Measurements from ENCODE around the gene FANCI.
A peak's percentile ranks its signal among the peaks of the same experiment; 100 is the strongest.

FANCI gene

DNA sequence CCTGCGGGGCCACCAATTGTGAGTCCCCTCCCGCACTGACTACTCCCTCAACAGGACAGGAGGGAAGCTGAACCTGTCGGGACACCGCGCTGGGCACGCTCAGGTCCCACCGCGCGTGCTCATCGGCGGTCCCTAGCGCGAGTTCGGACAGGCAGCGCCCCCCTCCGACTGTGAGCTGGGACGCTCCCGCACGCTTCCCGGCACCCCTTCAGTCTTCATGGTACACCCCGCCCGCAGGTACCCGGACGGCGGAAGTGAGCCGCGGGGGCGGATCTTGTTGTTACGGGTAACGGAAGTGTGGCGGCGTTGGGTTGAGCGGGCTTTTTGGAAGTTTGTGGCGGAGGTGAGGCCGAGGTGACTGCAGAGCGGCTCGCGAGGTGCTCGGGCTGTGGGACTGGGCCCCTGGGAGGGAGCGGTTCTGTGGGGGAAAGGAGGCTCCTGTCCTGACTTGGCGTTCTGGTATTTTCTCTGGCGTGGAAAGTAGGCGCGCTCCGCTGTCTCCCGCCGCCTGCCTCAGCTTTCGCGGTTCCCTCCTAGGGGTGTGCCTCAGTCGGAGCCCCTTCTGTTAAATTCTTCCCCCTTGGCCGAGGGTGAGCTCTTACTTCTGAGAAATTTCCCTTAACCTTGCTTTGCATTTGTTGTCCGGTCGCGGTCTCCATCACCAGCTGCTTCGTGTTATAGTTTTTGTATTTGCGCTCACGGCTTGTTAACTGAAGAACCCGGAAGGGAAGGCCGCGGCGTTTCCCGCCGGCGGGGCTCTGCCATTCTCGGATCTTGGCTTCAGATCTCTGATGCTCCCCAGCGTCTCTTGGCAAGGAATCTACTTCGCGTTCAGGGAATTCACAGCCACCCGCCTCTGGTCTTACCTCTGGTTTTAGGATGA lies at the start of gene FANCI:
FANCI (plus strand) TSS at position 289 of the 883 bp plus-strand sequence. CDS start 3,669 bp downstream, outside the sequence.
- H3K27ac ChIP-seq (ENCODE audit: low read depth, low read length), result peak within 1 kb of the TSS; percentile 6; the same call in 1 of the 2 replicates
- H3K4me1 ChIP-seq (ENCODE audit: control insufficient read depth, insufficient read depth, low read length), result peaks cover 7% of the 10 kb centered on the region
- peak within 1 kb of the TSS; percentile 88 for H3K9ac ChIP-seq (ENCODE audit: low read length)
- H3K27me3 ChIP-seq (ENCODE audit: control insufficient read depth, insufficient read depth, low read length), result peaks cover 7% of the 10 kb centered on the region; the same call in 1 of the 2 replicates
- H3K4me3 ChIP-seq (ENCODE audit: low read depth, low read length), result peak within 1 kb of the TSS; percentile 90
- H3K9me3 ChIP-seq (ENCODE audit: control insufficient read depth, insufficient read depth, low read depth, low read length), result peaks cover 7% of the 10 kb centered on the region
- H3K36me3 ChIP-seq (ENCODE audit: control insufficient read depth, insufficient read depth, low read length), result peaks cover 20% of the 10 kb centered on the region

- H3K27me3 ChIP-seq (ENCODE audit: control insufficient read depth, insufficient read depth, low read length), result no peaks in the 10 kb centered on the region
- peaks cover 12% of the 10 kb centered on the region for H3K36me3 ChIP-seq (ENCODE audit: control insufficient read depth, insufficient read depth, low read length)
- peaks cover 34% of the 10 kb centered on the region for H3K4me1 ChIP-seq (ENCODE audit: control insufficient read depth, insufficient read depth, low read length)
- no peak overlapping the region for H3K27ac ChIP-seq (ENCODE audit: low read depth, low read length)
- H3K9me3 ChIP-seq (ENCODE audit: control insufficient read depth, insufficient read depth, low read depth, low read length), result no peaks in the 10 kb centered on the region
- no peak overlapping the region for H3K9ac ChIP-seq (ENCODE audit: low read length)
- no peak overlapping the region for H3K4me3 ChIP-seq (ENCODE audit: low read depth, low read length)
Measured at GRCh38 chr15:89194608-89195007, 49.2 kb upstream of the FANCI start.

- peaks cover 7% of the 10 kb centered on the region for H3K36me3 ChIP-seq (ENCODE audit: control insufficient read depth, insufficient read depth, low read length)
- no peaks in the 10 kb centered on the region for H3K9me3 ChIP-seq (ENCODE audit: control insufficient read depth, insufficient read depth, low read depth, low read length)
- H3K9ac ChIP-seq (ENCODE audit: low read length), result no peak overlapping the region
- H3K27me3 ChIP-seq (ENCODE audit: control insufficient read depth, insufficient read depth, low read length), result no peaks in the 10 kb centered on the region
- no peak overlapping the region for H3K4me3 ChIP-seq (ENCODE audit: low read depth, low read length)
- H3K27ac ChIP-seq (ENCODE audit: low read depth, low read length), result no peak overlapping the region
- H3K4me1 ChIP-seq (ENCODE audit: control insufficient read depth, insufficient read depth, low read length), result peaks cover 37% of the 10 kb centered on the region
Measured at GRCh38 chr15:89195836-89196235, 47.9 kb upstream of the FANCI start.

- Histone ChIP-seq H3K27ac (ENCODE audit: low read depth, low read length) (no peak overlapping the region), H3K9me3 (ENCODE audit: control insufficient read depth, insufficient read depth, low read depth, low read length) (no peaks in the 10 kb centered on the region), H3K27me3 (ENCODE audit: control insufficient read depth, insufficient read depth, low read length) (no peaks in the 10 kb centered on the region), H3K36me3 (ENCODE audit: control insufficient read depth, insufficient read depth, low read length) (peaks cover 4% of the 10 kb centered on the region; the same call in 1 of the 2 replicates), H3K9ac (ENCODE audit: low read length) (no peak overlapping the region), H3K4me3 (ENCODE audit: low read depth, low read length) (no peak overlapping the region), H3K4me1 (ENCODE audit: control insufficient read depth, insufficient read depth, low read length) (peaks cover 37% of the 10 kb centered on the region)
Measured at GRCh38 chr15:89196241-89196640, 47.5 kb upstream of the FANCI start.

DNA sequence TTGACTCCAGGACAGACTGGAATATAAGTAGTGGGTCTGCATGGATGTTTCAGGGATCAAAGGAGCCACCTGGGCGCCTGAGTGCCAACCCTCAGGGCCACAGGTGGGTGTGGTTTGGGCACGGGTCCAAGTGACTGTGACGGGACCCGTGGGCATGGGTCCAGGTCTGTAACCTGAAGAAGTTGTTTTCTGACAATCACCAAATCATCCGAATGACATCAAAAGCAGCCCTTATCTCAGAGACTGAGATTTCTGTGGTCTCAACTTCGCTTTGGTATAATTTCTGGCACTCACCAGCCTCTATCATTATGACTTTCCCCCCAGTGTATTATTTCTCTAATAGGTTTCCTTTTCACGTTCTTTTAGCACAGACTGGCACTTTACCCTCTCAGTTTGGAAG lies 46.8 kb upstream of the FANCI start:
- H3K9ac ChIP-seq (ENCODE audit: low read length), result no peak overlapping the region
- no peaks in the 10 kb centered on the region for H3K9me3 ChIP-seq (ENCODE audit: control insufficient read depth, insufficient read depth, low read depth, low read length)
- peaks cover 37% of the 10 kb centered on the region for H3K4me1 ChIP-seq (ENCODE audit: control insufficient read depth, insufficient read depth, low read length)
- H3K4me3 ChIP-seq (ENCODE audit: low read depth, low read length), result no peak overlapping the region
- H3K27ac ChIP-seq (ENCODE audit: low read depth, low read length), result no peak overlapping the region
- peaks cover 4% of the 10 kb centered on the region; the same call in 1 of the 2 replicates for H3K36me3 ChIP-seq (ENCODE audit: control insufficient read depth, insufficient read depth, low read length)
- H3K27me3 ChIP-seq (ENCODE audit: control insufficient read depth, insufficient read depth, low read length), result no peaks in the 10 kb centered on the region

GRCh38 chr15:89197503-89197971 lies 46.2 kb upstream of the FANCI start:
- peaks cover 37% of the 10 kb centered on the region for H3K4me1 ChIP-seq (ENCODE audit: control insufficient read depth, insufficient read depth, low read length)
- no peaks in the 10 kb centered on the region for H3K27me3 ChIP-seq (ENCODE audit: control insufficient read depth, insufficient read depth, low read length)
- H3K36me3 ChIP-seq (ENCODE audit: control insufficient read depth, insufficient read depth, low read length), result peaks cover 4% of the 10 kb centered on the region; the same call in 1 of the 2 replicates
- H3K4me3 ChIP-seq (ENCODE audit: low read depth, low read length), result peak overlapping the region; percentile 9; the same call in 1 of the 2 replicates
- H3K9ac ChIP-seq (ENCODE audit: low read length), result no peak overlapping the region
- peak overlapping the region; percentile 16; the same call in 1 of the 2 replicates for H3K27ac ChIP-seq (ENCODE audit: low read depth, low read length)
- no peaks in the 10 kb centered on the region for H3K9me3 ChIP-seq (ENCODE audit: control insufficient read depth, insufficient read depth, low read depth, low read length)

DNA sequence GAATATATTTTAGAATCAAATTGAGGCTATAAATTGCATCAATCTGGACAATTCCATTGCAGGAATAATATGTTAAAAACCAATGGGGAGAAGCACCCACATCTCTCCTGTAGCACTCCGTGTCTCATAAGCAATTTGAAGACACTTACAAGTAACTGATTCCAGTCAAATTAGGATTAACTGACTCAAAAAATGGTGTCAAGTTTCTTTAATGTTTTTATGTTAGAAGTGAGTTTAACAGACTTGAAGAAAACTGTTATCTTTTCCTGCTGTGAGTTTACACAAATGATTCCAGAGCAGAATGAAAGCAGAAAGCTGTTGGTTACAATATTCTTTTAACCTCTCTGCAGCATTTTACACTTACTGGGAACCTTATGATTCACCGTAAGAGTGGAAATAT lies 45.6 kb upstream of the FANCI start:
- H3K27ac ChIP-seq (ENCODE audit: low read depth, low read length), result no peak overlapping the region
- H3K36me3 ChIP-seq (ENCODE audit: control insufficient read depth, insufficient read depth, low read length), result peaks cover under 1% of the 10 kb centered on the region; the same call in 1 of the 2 replicates
- peaks cover 37% of the 10 kb centered on the region for H3K4me1 ChIP-seq (ENCODE audit: control insufficient read depth, insufficient read depth, low read length)
- no peaks in the 10 kb centered on the region for H3K27me3 ChIP-seq (ENCODE audit: control insufficient read depth, insufficient read depth, low read length)
- H3K4me3 ChIP-seq (ENCODE audit: low read depth, low read length), result no peak overlapping the region
- H3K9me3 ChIP-seq (ENCODE audit: control insufficient read depth, insufficient read depth, low read depth, low read length), result no peaks in the 10 kb centered on the region
- H3K9ac ChIP-seq (ENCODE audit: low read length), result no peak overlapping the region

DNA sequence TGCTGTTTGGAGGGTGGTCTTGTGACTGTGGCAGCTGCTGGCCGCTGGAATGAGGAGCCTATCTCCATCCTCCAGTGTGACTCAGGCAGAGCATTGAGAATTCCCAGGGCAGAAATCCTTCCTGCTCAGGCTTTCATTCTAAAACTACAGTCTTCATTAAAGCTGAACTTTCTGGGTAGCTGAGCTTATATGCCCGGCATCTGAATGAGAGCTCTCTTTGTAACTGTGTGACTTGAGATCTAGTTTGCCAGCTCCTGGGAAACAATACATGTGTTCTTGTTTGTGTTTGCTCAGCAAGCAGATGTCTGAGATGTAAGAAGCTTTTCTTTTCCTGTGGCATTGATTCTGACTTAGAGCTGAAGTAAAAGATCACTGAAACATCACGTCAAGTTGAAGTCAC lies 44.8 kb upstream of the FANCI start:
- Histone ChIP-seq H3K27ac (ENCODE audit: low read depth, low read length) (no peak overlapping the region), H3K27me3 (ENCODE audit: control insufficient read depth, insufficient read depth, low read length) (no peaks in the 10 kb centered on the region), H3K9me3 (ENCODE audit: control insufficient read depth, insufficient read depth, low read depth, low read length) (no peaks in the 10 kb centered on the region), H3K9ac (ENCODE audit: low read length) (no peak overlapping the region), H3K4me3 (ENCODE audit: low read depth, low read length) (no peak overlapping the region), H3K36me3 (ENCODE audit: control insufficient read depth, insufficient read depth, low read length) (no peaks in the 10 kb centered on the region), H3K4me1 (ENCODE audit: control insufficient read depth, insufficient read depth, low read length) (peaks cover 37% of the 10 kb centered on the region)

GRCh38 chr15:89199746-89200145 lies 44.0 kb upstream of the FANCI start:
- Histone ChIP-seq H3K9ac (ENCODE audit: low read length) (no peak overlapping the region), H3K27ac (ENCODE audit: low read depth, low read length) (no peak overlapping the region), H3K9me3 (ENCODE audit: control insufficient read depth, insufficient read depth, low read depth, low read length) (no peaks in the 10 kb centered on the region), H3K27me3 (ENCODE audit: control insufficient read depth, insufficient read depth, low read length) (no peaks in the 10 kb centered on the region), H3K4me3 (ENCODE audit: low read depth, low read length) (no peak overlapping the region), H3K4me1 (ENCODE audit: control insufficient read depth, insufficient read depth, low read length) (peaks cover 37% of the 10 kb centered on the region), H3K36me3 (ENCODE audit: control insufficient read depth, insufficient read depth, low read length) (no peaks in the 10 kb centered on the region)

DNA sequence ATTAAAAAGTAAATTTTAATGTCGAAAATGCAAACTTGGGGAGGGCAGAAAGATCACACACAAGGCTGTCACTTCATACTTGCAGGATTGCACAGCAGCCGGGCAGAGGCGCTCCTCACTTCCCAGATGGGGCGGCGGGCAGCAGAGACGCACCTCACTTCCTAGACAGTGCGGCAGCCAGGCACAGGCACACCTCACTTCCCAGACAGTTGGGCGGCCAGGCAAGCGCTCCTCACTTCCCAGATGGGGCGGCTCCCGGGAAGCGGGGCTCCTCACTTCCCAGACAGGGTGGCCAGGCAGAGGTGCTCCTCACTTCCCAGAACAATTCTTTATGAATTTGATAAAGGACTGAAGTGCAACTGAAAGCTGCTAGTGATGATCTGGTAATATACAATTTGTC lies 43.6 kb upstream of the FANCI start:
- H3K4me1 ChIP-seq (ENCODE audit: control insufficient read depth, insufficient read depth, low read length), result peaks cover 37% of the 10 kb centered on the region
- H3K9ac ChIP-seq (ENCODE audit: low read length), result no peak overlapping the region
- H3K36me3 ChIP-seq (ENCODE audit: control insufficient read depth, insufficient read depth, low read length), result no peaks in the 10 kb centered on the region
- no peak overlapping the region for H3K27ac ChIP-seq (ENCODE audit: low read depth, low read length)
- no peaks in the 10 kb centered on the region for H3K27me3 ChIP-seq (ENCODE audit: control insufficient read depth, insufficient read depth, low read length)
- H3K9me3 ChIP-seq (ENCODE audit: control insufficient read depth, insufficient read depth, low read depth, low read length), result no peaks in the 10 kb centered on the region
- H3K4me3 ChIP-seq (ENCODE audit: low read depth, low read length), result no peak overlapping the region

- Histone ChIP-seq H3K9ac (ENCODE audit: low read length) (no peak overlapping the region), H3K36me3 (ENCODE audit: control insufficient read depth, insufficient read depth, low read length) (no peaks in the 10 kb centered on the region), H3K4me3 (ENCODE audit: low read depth, low read length) (no peak overlapping the region), H3K27me3 (ENCODE audit: control insufficient read depth, insufficient read depth, low read length) (no peaks in the 10 kb centered on the region), H3K27ac (ENCODE audit: low read depth, low read length) (no peak overlapping the region), H3K9me3 (ENCODE audit: control insufficient read depth, insufficient read depth, low read depth, low read length) (no peaks in the 10 kb centered on the region), H3K4me1 (ENCODE audit: control insufficient read depth, insufficient read depth, low read length) (peaks cover 30% of the 10 kb centered on the region)
Measured at GRCh38 chr15:89201465-89202005, 42.2 kb upstream of the FANCI start.

All from HUES6 (cell line).